ENCODE measurements around the gene TCHP.

The TCHP gene

DNA sequence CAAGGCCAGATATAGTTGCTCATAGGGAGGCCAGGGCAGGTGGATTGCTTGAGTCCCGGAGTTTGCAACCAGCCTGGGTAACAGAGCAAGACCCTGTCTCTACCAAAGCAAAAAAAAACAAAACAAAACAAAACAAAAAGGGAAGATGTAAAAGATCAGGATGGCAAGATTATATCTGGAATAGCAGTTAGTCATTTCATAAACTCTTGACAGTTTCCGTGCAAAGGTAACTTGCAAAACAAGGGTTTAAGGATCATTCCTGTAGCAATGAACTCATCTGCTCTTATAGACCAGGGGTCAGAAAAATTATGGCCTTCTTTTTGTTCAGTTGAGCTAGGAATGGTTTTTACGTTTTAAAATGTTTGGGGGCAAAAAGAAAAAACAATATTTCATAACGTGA is 66.5 kb downstream of the TCHP start:
- no peak for DNase-seq

DNA sequence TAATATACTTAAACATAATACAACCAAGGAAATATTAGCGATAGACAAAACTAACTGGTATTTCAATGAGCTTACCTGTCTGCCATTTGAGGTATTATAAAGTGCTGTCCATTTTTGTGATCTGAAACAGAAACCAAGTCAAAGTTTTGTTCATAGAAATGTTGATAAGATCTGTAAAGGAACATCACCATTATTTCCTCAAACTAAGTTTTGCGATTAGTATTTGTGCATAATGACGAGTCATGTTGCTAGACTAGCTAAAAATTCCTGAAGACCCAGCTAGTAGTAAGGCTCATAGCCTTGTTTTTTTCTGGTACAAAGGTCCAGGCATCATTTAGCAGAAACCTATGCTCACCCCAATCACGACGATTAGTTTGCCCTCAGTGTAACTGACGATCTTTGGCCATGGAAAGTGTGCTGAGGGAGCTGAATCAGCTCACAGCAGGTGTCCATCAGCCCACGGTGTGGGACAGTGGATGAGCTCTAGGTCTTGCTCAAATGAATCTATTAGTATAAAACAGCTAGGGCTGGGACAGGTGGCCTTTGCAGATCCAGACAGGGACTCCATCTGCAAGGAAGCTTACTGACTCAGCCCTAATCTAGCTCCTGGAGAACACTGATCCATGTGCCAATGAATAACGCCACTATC is 67.4 kb downstream of the TCHP start:
- no peak for DNase-seq
